ENCODE results near the gene SOWAHA. TPM values are rescaled to one million over a fixed set of nuclear protein-coding genes. Genes with fewer than 3 reads are reported as not detected.

SOWAHA gene
- total and polyA plus RNA-seq, 2 donors (not counting 1 experiment from before 2014, with no cell fraction given), result not detected

- Mint-ChIP-seq H3K4me1 (no peaks in the 10 kb centered on the region), H3K27ac (no peak overlapping the region), H3K27me3 (peaks cover 17% of the 10 kb centered on the region), H3K4me3 (no peak overlapping the region), H3K9me3 (ENCODE audit: insufficient read depth) (no peaks in the 10 kb centered on the region)
- no peak overlapping the region for H3K4me3 ChIP-seq (ENCODE audit: control extremely low read depth in 1 of 5, extremely low read depth in 1 of 5, insufficient read depth in 1 of 5, low read depth in 2 of 5, low read length in 4 of 5)
- H3K79me2 ChIP-seq (ENCODE audit: control insufficient read depth, insufficient read depth, low read length), result no peaks in the 10 kb centered on the region
- no peak overlapping the region for H3K9ac ChIP-seq (ENCODE audit: low read length)
- no peak overlapping the region for H3K4me2 ChIP-seq (replicated peaks; ENCODE audit: low read depth, low read length, poor library complexity, severe bottlenecking)
- TF ChIP-seq CTCF (IDR thresholded peaks at IDR 0.05) (no peak), EZH2 (IDR thresholded peaks at IDR 0.05; ENCODE audit: borderline replicate concordance, insufficient read depth, low read depth, low read length, poor library complexity, severe bottlenecking) (no peak)
- ATAC-seq (ENCODE audit: low read depth), result no peak
- H3K27ac ChIP-seq (ENCODE audit: low read length in 2 of 2), result no peak overlapping the region
- ChIA-PET POLR2A (no interaction called here), CTCF (no interaction called here)
- no peaks in the 10 kb centered on the region for H3K9me3 ChIP-seq (ENCODE audit: control extremely low read depth in 1 of 3, control insufficient read depth in 2 of 3, insufficient read depth in 1 of 3, low read length in 2 of 3)
- H2AFZ ChIP-seq (ENCODE audit: insufficient read depth, low read depth, low read length, poor library complexity, severe bottlenecking), result no peak overlapping the region
- no peaks in the 10 kb centered on the region for H3K36me3 ChIP-seq (replicated peaks in 1 of 2; ENCODE audit: control extremely low read depth in 1 of 2, control insufficient read depth in 1 of 2, extremely low read depth in 1 of 2, insufficient read depth in 2 of 2, low read length in 1 of 2)
- WGBS (ENCODE audit: insufficient coverage), result 100% methylated on average over 1 of the region's 3 CpGs
- DNase-seq, result no peak
- H3K27me3 ChIP-seq (replicated peaks in 1 of 4; ENCODE audit: control extremely low read depth in 1 of 4, control insufficient read depth in 3 of 4, insufficient read depth in 4 of 4, low read length in 3 of 4), result peaks cover 0 to 4% (median 0%) of the 10 kb centered on the region in 4 experiments
- H3K4me1 ChIP-seq (ENCODE audit: control insufficient read depth in 2 of 2, insufficient read depth in 2 of 2, low read length in 2 of 2), result no peaks in the 10 kb centered on the region
- intact Hi-C loops (cut with micrococcal nuclease), result no loop called here
- no peaks in the 10 kb centered on the region for H4K20me1 ChIP-seq (ENCODE audit: control insufficient read depth, insufficient read depth, low read length, poor library complexity, severe bottlenecking)
Measured at GRCh38 chr5:132856011-132856410, 42.9 kb downstream of the SOWAHA start.

GRCh38 chr5:132859889-132860437, 46.9 kb downstream of the SOWAHA start:
- TF ChIP-seq CTCF (IDR thresholded peaks at IDR 0.05) (no peak), EZH2 (IDR thresholded peaks at IDR 0.05; ENCODE audit: borderline replicate concordance, insufficient read depth, low read depth, low read length, poor library complexity, severe bottlenecking) (no peak)
- Histone ChIP-seq H3K4me2 (replicated peaks; ENCODE audit: low read depth, low read length, poor library complexity, severe bottlenecking) (no peak overlapping the region), H3K27me3 (replicated peaks in 1 of 4; ENCODE audit: control extremely low read depth in 1 of 4, control insufficient read depth in 3 of 4, insufficient read depth in 4 of 4, low read length in 3 of 4) (peaks cover 0 to 4% (median 0%) of the 10 kb centered on the region in 4 experiments), H3K79me2 (ENCODE audit: control insufficient read depth, insufficient read depth, low read length) (no peaks in the 10 kb centered on the region), H3K9me3 (ENCODE audit: control extremely low read depth in 1 of 3, control insufficient read depth in 2 of 3, insufficient read depth in 1 of 3, low read length in 2 of 3) (no peaks in the 10 kb centered on the region), H2AFZ (ENCODE audit: insufficient read depth, low read depth, low read length, poor library complexity, severe bottlenecking) (no peak overlapping the region), H3K36me3 (replicated peaks in 1 of 2; ENCODE audit: control extremely low read depth in 1 of 2, control insufficient read depth in 1 of 2, extremely low read depth in 1 of 2, insufficient read depth in 2 of 2, low read length in 1 of 2) (no peaks in the 10 kb centered on the region), H3K27ac (ENCODE audit: low read length in 2 of 2) (no peak overlapping the region), H3K9ac (ENCODE audit: low read length) (no peak overlapping the region), H3K4me1 (ENCODE audit: control insufficient read depth in 2 of 2, insufficient read depth in 2 of 2, low read length in 2 of 2) (no peaks in the 10 kb centered on the region), H4K20me1 (ENCODE audit: control insufficient read depth, insufficient read depth, low read length, poor library complexity, severe bottlenecking) (no peaks in the 10 kb centered on the region), H3K4me3 (ENCODE audit: control extremely low read depth in 1 of 5, extremely low read depth in 1 of 5, insufficient read depth in 1 of 5, low read depth in 2 of 5, low read length in 4 of 5) (no peak overlapping the region)
- ChIA-PET POLR2A (no interaction called here), CTCF (interaction anchor here (1.9 kb wide), 1 partner anchor 23 kb away, joined by 4 read pairs; no protein-coding TSS in a partner anchor)
- WGBS (ENCODE audit: insufficient coverage), result no CpG with 5 or more reads among the region's 2 CpGs
- Mint-ChIP-seq H3K9me3 (ENCODE audit: insufficient read depth) (no peaks in the 10 kb centered on the region), H3K27ac (no peak overlapping the region), H3K4me3 (no peak overlapping the region), H3K27me3 (peaks cover 12% of the 10 kb centered on the region), H3K4me1 (no peaks in the 10 kb centered on the region)
- ATAC-seq (ENCODE audit: low read depth) (no peak), DNase-seq (no peak)
- intact Hi-C loops (cut with micrococcal nuclease), result no loop called here
